ENCODE results near the gene INSYN2B. TPM values are rescaled to one million over a fixed set of nuclear protein-coding genes. Genes with fewer than 3 reads are reported as not detected.

The INSYN2B gene
- total and polyA plus RNA-seq, 7 donors = under 0.01 to 0.27 (median 0.10) TPM; not detected in 3

- TF ChIP-seq POLR2A (IDR thresholded peaks at IDR 0.05) (no peak), POLR2AphosphoS5 (IDR thresholded peaks at IDR 0.05) (no peak), EP300 (IDR thresholded peaks at IDR 0.05) (no peak), CTCF (IDR thresholded peaks at IDR 0.05) (no peak)
- Histone ChIP-seq H3K4me3 (no peak overlapping the region), H3K36me3 (no peaks in the 10 kb centered on the region), H3K4me1 (no peaks in the 10 kb centered on the region), H3K27ac (no peak overlapping the region), H3K9me3 (no peaks in the 10 kb centered on the region), H3K27me3 (no peaks in the 10 kb centered on the region)
- no peak for DNase-seq
- 80 to 84% methylated on average over 5 of the region's 5 CpGs for WGBS, 2 donors
- intact Hi-C loops (cut with DNase I) = no loop called here
These were observed 108.3 kb downstream of the INSYN2B start for GRCh38 chr5:169871826-169872490.

DNA sequence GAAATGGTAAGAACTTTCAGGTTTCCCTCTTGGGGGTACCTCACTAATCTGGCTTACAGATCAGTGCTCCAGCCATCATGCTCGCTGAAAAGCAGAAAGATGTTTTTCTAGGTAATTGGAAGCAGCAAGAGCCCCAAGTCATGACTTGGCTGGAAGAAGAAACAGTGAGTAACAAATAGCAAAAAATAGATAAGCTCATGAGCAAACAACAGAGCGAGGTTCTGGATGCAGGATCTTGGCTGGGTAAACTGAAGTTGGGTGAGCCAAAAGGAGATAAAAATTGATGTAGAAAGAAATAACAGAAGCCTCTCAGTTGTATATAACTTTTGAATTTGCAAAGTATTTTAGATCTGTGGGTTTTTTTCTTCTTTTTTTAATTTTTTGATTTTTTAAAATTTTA is 110.1 kb downstream of the INSYN2B start:
- no peak for DNase-seq
- Histone ChIP-seq H3K36me3 (no peaks in the 10 kb centered on the region), H3K27ac (no peak overlapping the region), H3K4me1 (no peaks in the 10 kb centered on the region), H3K4me3 (no peak overlapping the region), H3K27me3 (no peaks in the 10 kb centered on the region), H3K9me3 (no peaks in the 10 kb centered on the region)
- 59 to 79% methylated on average over 2 of the region's 2 CpGs for WGBS, 2 donors
- intact Hi-C loops (cut with DNase I) = no loop called here
- TF ChIP-seq POLR2A (IDR thresholded peaks at IDR 0.05) = no peak
- TF ChIP-seq CTCF (IDR thresholded peaks at IDR 0.05) = no peak
- no peak for TF ChIP-seq EP300 (IDR thresholded peaks at IDR 0.05)
- TF ChIP-seq POLR2AphosphoS5 (IDR thresholded peaks at IDR 0.05) = no peak

DNA sequence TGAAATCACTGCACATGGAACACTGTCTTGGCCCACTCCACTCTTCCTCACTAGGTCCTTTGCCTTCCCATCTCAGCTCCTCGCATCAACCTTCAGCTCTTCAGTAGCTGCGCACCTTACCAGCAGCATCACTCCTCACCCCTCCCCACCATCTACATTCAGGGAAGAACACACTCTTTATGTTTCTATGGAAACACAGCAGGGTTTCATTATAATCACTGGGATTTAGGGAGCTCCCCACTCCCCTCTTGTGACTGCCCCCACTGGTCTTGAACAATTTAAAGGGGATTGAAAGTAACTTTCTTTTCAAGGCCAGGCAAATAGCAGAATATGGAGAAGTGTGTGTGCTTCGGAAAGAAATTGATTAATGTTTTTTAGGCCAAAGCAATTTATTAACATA is 111.2 kb downstream of the INSYN2B start:
- 90 to 96% methylated on average over 3 of the region's 3 CpGs for WGBS, 2 donors
- no peak for DNase-seq
- TF ChIP-seq POLR2A (IDR thresholded peaks at IDR 0.05) (no peak), POLR2AphosphoS5 (IDR thresholded peaks at IDR 0.05) (no peak), EP300 (IDR thresholded peaks at IDR 0.05) (no peak), CTCF (IDR thresholded peaks at IDR 0.05) (no peak)
- intact Hi-C loops (cut with DNase I) = no loop called here
- no peaks in the 10 kb centered on the region for H3K4me1 ChIP-seq
- H3K27me3 ChIP-seq = no peaks in the 10 kb centered on the region
- no peaks in the 10 kb centered on the region for H3K36me3 ChIP-seq
- H3K27ac ChIP-seq = no peak overlapping the region
- no peak overlapping the region for H3K4me3 ChIP-seq
- H3K9me3 ChIP-seq = no peaks in the 10 kb centered on the region

- TF ChIP-seq POLR2A (IDR thresholded peaks at IDR 0.05) (no peak), EP300 (IDR thresholded peaks at IDR 0.05) (no peak), POLR2AphosphoS5 (IDR thresholded peaks at IDR 0.05) (no peak), CTCF (IDR thresholded peaks at IDR 0.05) (no peak)
- no peaks in the 10 kb centered on the region for H3K36me3 ChIP-seq
- no peak for DNase-seq
- intact Hi-C loops (cut with DNase I) = no loop called here
- no peaks in the 10 kb centered on the region for H3K9me3 ChIP-seq
- no peak overlapping the region for H3K4me3 ChIP-seq
- no peaks in the 10 kb centered on the region for H3K4me1 ChIP-seq
- H3K27me3 ChIP-seq = no peaks in the 10 kb centered on the region
- WGBS, 2 donors = 90 to 94% methylated on average over 2 of the region's 2 CpGs
- no peak overlapping the region for H3K27ac ChIP-seq
These were observed 112.9 kb downstream of the INSYN2B start for GRCh38 chr5:169867347-169867746.

DNA sequence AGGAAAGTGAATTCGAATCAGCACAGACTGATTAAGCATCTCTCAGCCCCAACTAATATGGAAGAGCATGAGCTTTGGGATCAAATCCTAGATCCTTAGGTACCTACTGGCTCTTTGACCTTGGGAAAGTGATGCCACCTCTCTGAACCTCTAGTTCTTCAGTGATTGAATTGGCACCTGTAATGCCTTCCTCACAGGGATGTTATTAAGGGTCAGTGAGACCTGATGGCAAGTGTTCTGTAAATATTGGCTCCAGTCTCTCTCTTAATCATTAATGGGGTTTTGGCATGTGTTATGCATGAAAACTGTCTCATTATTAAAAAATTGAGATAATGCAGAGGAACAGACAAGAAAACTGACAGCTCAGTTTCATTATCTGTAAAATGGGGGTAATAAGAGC is 115.8 kb downstream of the INSYN2B start:
- no peaks in the 10 kb centered on the region for H3K36me3 ChIP-seq
- no peak overlapping the region for H3K4me3 ChIP-seq
- DNase-seq = no peak
- H3K27me3 ChIP-seq = no peaks in the 10 kb centered on the region
- intact Hi-C loops (cut with DNase I) = no loop called here
- no peak overlapping the region for H3K27ac ChIP-seq
- TF ChIP-seq POLR2A (IDR thresholded peaks at IDR 0.05) = no peak
- no peak for TF ChIP-seq EP300 (IDR thresholded peaks at IDR 0.05)
- TF ChIP-seq CTCF (IDR thresholded peaks at IDR 0.05) = no peak
- TF ChIP-seq POLR2AphosphoS5 (IDR thresholded peaks at IDR 0.05) = no peak
- no peaks in the 10 kb centered on the region for H3K9me3 ChIP-seq
- 74 to 92% methylated on average over 1 of the region's 1 CpG for WGBS, 2 donors
- H3K4me1 ChIP-seq = no peaks in the 10 kb centered on the region
